Central memory CD8-positive, alpha-beta T cell (primary cell): Measurements from ENCODE around the gene NEGR1.

Source experiments
- ATAC-seq: fragments of 150-1000 bp; cut with Tn5 transposase; replicated peaks from 2 replicates; pipeline ENCODE4 v1.10.0; 2022; ENCODE audit warnings: mild to moderate bottlenecking, moderate FRiP score, moderate number of reproducible peaks; ENCODE audit not compliant: poor library complexity, severe bottlenecking; ENCODE audit errors: extremely low read depth
- DNase-seq, 2 donors: peaks; one replicate each; pipeline ENCODE4 v3.0.0; 2021; ENCODE audit warnings: low spot score in 2 of 2
- H3K27ac Mint-ChIP-seq: one replicate; pipeline ENCODE4 v1.8.0; 2022; ENCODE audit warnings: low read depth, mild to moderate bottlenecking, moderate library complexity, mixed read lengths
- H3K27me3 Mint-ChIP-seq: one replicate; pipeline ENCODE4 v1.8.0; 2022; ENCODE audit warnings: mixed read lengths
- H3K36me3 Mint-ChIP-seq: one replicate; pipeline ENCODE4 v1.8.0; 2022; ENCODE audit warnings: mild to moderate bottlenecking, moderate library complexity, mixed read lengths; ENCODE audit not compliant: insufficient read depth
- H3K4me1 Mint-ChIP-seq: one replicate; pipeline ENCODE4 v1.8.0; 2022; ENCODE audit warnings: mixed read lengths
- H3K4me3 Mint-ChIP-seq: one replicate; pipeline ENCODE4 v1.8.0; 2022; ENCODE audit warnings: mild to moderate bottlenecking, moderate library complexity, mixed read lengths
- H3K9me3 Mint-ChIP-seq: one replicate; pipeline ENCODE4 v1.8.0; 2022; ENCODE audit warnings: mixed read lengths

NEGR1 gene

DNA sequence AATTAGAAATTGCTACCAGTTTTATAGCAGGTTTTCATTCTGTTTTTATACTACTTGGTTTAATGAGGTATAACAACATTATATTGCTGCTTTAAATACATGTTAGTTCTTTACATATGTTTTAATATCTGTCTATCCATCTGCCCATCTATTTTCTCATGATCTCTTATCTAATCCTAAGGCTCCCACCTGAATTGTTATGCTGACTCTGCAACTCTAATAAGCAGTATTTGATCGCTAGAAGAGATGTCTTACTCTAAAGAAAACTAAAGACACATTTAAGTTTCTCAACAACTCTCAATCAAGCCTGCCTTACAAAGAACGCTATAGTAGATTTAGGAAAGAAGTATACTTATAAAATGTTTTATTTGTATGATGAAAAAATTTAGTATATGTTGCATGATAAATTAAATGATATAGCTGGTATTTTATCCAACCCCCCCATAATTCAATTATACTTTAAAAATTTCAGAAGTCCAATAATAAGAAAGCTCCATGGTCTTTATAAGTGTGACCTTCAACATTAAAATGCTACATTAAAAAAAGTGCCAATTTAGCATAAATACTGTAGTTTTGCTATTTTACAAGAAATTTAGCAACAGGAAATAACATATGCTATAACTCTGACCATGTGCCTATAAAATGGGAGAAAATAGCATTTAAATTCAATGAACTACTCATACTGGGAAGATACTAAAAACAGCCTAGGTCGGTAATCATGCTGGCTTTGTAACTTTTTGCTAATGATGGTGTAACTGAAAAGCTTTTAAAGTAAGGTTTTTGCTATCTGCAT is 180.3 kb downstream of the NEGR1 start:
- no peaks in the 10 kb centered on the region for H3K36me3 Mint-ChIP-seq
- DNase-seq (no peak), ATAC-seq (no peak)
- H3K4me3 Mint-ChIP-seq = no peak overlapping the region
- H3K4me1 Mint-ChIP-seq = no peaks in the 10 kb centered on the region
- peaks cover 17% of the 10 kb centered on the region for H3K9me3 Mint-ChIP-seq
- no peak overlapping the region for H3K27ac Mint-ChIP-seq
- H3K27me3 Mint-ChIP-seq = no peaks in the 10 kb centered on the region

DNA sequence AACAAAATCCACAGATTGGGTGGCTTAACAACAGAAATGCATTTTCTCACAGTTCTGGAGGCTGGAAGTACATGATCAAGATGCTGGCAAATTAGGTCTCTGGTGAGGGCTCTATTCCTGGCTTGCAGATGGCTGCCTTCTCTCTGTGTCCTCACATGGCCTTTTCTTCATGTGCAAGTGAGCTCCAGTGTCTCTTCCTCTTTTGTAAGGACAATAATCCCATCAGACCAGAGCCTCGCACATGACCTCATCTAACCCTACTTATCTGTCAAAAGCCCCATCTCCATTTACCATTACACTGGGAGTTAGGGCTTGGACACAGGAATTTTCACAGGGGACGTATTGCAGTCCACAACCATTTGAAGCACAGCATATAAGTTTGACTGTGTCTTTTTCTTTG is 181.6 kb downstream of the NEGR1 start:
- peaks cover 15% of the 10 kb centered on the region for H3K9me3 Mint-ChIP-seq
- H3K27ac Mint-ChIP-seq = no peak overlapping the region
- no peaks in the 10 kb centered on the region for H3K36me3 Mint-ChIP-seq
- DNase-seq = no peak
- no peak for ATAC-seq
- no peak overlapping the region for H3K4me3 Mint-ChIP-seq
- no peaks in the 10 kb centered on the region for H3K4me1 Mint-ChIP-seq
- no peaks in the 10 kb centered on the region for H3K27me3 Mint-ChIP-seq

DNA sequence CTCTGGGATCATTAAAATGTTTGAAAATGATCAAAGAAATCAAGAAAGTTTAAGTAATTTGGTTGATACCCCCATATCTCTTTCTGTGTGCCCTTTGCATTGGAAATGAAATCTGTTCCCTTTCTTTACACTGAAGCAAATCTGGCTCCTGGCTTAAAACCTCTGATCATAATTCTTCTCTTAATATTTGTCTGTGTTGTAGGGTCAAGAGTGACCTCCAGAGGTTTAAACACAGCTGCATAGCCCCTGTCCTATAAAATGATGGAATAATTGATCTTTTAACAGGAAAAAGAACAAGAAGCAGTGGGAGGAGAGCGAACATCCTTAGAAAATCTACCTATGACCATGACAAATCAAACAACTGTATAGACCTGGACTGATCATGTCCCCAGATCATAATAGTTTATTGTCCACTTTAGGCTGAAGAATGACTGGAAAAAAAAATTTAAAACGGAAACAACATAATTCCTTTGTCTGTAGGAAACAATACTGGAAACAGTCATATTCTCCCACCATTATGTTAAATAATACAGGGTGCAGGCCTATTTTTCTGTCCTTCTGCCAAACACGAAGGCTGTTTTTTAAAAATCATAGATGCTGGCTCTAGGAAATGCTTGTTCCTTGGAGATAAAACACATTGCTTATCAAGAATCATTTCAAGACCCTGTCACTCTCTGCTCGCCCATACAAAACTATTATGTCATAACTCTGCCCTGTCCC is 184.3 kb downstream of the NEGR1 start:
- Mint-ChIP-seq H3K27me3 (no peaks in the 10 kb centered on the region), H3K36me3 (no peaks in the 10 kb centered on the region), H3K9me3 (peaks cover 10% of the 10 kb centered on the region), H3K27ac (no peak overlapping the region), H3K4me3 (no peak overlapping the region), H3K4me1 (no peaks in the 10 kb centered on the region)
- ATAC-seq (no peak), DNase-seq (no peak)

DNA sequence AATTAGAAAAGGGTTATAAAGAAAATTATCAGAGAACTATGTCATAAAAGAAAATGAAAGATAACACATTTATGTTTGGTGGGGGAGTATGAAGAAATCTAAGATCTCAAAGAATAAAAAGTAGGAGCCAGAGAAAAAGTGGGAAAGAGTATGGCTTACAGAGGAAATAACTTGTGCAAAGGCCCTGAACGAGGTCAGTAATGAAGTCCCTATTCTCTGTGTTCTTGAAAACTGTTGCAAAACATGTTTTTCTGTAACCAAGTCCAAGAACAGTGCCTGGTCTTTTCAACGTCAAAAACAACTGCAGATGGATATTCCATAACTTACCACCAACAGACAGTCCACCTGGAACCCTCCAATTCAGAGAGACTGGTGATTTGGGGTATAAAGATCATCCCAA is 188.1 kb downstream of the NEGR1 start:
- Mint-ChIP-seq H3K9me3 (peaks cover 13% of the 10 kb centered on the region), H3K27ac (no peak overlapping the region), H3K27me3 (no peaks in the 10 kb centered on the region), H3K4me3 (no peak overlapping the region), H3K36me3 (no peaks in the 10 kb centered on the region), H3K4me1 (no peaks in the 10 kb centered on the region)
- no peak for ATAC-seq
- DNase-seq = no peak

DNA sequence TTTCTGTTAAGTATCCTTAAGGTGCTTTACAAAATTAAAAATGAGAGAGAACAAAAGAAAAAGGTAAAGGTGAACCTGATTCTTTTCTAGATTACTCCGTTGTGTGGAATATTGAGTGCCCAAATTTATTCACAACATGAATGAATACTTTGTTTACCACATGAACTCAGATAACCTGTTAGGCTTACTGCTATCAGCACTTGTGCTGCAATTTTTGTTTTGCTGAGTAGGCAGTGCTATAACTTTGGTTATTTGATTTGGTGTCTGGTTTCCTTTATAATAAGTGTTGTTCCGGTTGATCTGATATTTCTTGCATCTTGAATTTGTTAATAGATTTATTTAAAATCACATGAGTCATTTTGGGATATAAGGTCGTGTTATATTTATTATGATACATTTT is 195.9 kb downstream of the NEGR1 start:
- no peak for ATAC-seq
- H3K36me3 Mint-ChIP-seq = no peaks in the 10 kb centered on the region
- H3K9me3 Mint-ChIP-seq = peaks cover 13% of the 10 kb centered on the region
- no peak for DNase-seq
- no peaks in the 10 kb centered on the region for H3K27me3 Mint-ChIP-seq
- H3K4me1 Mint-ChIP-seq = no peaks in the 10 kb centered on the region
- no peak overlapping the region for H3K4me3 Mint-ChIP-seq
- no peak overlapping the region for H3K27ac Mint-ChIP-seq

DNA sequence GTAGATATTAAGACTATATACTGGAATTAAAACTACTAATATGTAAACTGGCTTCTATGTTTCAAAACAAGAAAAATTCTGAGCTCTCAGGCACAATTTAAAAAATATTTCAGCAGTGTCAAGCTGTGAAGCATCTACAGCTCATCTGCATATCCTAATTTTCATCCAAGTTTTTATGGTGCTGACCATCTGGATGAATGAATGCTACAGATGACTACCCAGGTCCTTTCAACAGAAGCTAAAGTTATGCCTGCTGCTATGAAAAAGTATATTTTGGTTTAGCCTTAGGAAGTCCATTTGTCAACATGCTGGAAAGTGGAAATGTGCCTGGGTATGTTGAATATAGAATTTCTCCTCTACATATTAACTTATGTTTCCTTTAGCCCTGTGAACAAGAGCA is 206.9 kb downstream of the NEGR1 start:
- ATAC-seq = no peak
- H3K4me1 Mint-ChIP-seq = no peaks in the 10 kb centered on the region

DNA sequence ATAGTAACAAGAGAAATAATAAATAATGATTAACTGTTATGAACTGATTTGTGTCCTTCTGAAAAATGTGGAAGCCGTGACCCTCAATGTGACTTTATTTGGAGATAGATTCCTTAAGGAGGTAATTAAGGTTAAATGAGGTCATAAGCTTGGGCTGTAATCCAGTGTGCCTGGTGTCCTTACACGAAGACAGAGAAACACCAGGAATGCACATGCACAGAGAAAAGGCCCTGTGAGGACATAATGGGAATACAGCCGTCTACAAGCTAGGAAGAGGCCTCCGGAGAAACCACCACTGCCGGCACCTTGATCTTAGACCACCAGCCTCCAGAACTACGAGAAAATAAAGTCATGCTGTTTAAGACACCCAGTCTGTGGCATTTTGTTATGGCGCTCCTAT is 215.9 kb downstream of the NEGR1 start:
- H3K4me3 Mint-ChIP-seq = no peak overlapping the region
- DNase-seq = no peak
- ATAC-seq = no peak
- H3K27ac Mint-ChIP-seq = no peak overlapping the region
- H3K27me3 Mint-ChIP-seq = no peaks in the 10 kb centered on the region
- H3K4me1 Mint-ChIP-seq = no peaks in the 10 kb centered on the region
- no peaks in the 10 kb centered on the region for H3K36me3 Mint-ChIP-seq
- peaks cover 16% of the 10 kb centered on the region for H3K9me3 Mint-ChIP-seq

More for the DNA sequence above, 206.9 kb downstream of the NEGR1 start:
- Mint-ChIP-seq H3K9me3 (peaks cover 11% of the 10 kb centered on the region), H3K4me3 (no peak overlapping the region), H3K27ac (no peak overlapping the region), H3K36me3 (no peaks in the 10 kb centered on the region), H3K27me3 (no peaks in the 10 kb centered on the region)
- DNase-seq = no peak

DNA sequence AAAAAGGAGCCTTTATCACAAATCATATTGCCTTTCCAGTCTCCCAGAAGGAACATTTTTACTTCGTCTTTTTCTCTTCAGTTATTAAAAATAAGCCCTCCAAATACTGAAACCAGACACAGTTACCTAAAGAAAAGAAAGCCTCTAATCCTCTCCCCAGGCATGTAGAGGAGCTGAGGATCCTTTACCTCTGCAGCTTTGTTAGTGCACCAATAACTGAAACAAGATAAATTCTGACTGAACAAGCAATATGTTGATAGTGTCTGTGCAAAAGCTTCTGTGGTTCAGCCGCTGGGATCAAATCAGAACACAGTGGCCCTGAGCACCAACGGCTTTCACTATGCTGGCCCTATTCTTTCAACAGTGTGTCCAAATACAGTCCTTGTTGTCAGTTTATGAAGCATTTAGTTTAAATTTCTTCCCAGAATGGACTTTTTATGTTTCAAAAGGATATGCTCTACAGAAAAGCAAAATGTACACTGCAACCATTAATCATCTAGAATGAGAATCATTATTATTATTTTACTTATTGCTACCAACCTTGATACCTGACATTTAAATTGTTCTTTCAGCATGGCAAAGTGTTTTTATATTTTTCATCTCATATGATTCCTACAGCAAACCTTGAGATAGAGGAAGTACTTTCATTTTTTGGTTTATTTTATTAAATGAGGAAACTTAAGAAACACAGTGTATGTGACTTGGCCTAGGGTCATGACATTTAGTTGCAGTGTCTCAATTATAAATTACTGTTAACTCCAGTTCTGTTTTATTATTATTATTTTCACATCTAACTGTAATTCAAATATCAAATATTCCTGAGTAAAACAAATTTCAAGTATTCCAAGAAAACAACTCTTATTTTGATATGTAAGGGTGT is 217.9 kb downstream of the NEGR1 start:
- Mint-ChIP-seq H3K27me3 (no peaks in the 10 kb centered on the region), H3K4me3 (no peak overlapping the region), H3K9me3 (peaks cover 13% of the 10 kb centered on the region), H3K27ac (no peak overlapping the region), H3K36me3 (no peaks in the 10 kb centered on the region), H3K4me1 (no peaks in the 10 kb centered on the region)
- DNase-seq (no peak), ATAC-seq (no peak)

DNA sequence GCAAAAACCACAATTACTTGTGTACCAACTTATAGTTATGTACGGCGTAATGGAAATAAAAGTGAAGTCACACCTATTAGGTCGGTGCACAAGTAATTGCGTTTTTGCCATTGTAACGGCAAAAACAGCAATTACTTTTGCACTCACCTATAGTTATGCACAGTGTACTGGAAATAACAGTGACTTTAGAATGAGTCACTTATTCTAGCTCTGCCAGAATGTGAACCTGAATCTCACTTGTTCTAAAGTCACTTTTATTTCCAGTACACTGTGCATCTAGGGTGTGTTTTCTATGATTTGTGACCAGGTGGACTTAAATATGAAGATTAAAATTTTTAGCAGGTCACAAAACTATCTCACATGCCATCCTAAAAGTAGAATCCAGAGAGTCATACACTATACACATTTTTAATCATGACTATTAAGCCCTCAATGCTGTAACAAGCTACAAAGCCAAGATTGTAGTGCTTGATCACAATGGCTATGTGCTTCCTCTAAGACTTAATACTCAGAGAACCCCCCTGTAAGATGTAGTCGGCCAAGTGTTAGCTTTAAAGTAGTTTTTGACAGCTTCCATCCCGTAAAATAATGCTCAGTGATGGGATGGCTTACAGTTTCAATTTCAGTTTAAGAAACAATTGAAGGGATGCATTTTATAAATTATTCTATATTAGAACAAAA is 218.8 kb downstream of the NEGR1 start:
- no peak for DNase-seq
- no peak overlapping the region for H3K27ac Mint-ChIP-seq
- H3K27me3 Mint-ChIP-seq = no peaks in the 10 kb centered on the region
- H3K4me3 Mint-ChIP-seq = no peak overlapping the region
- no peaks in the 10 kb centered on the region for H3K4me1 Mint-ChIP-seq
- H3K36me3 Mint-ChIP-seq = no peaks in the 10 kb centered on the region
- peaks cover 11% of the 10 kb centered on the region for H3K9me3 Mint-ChIP-seq
- ATAC-seq = no peak

DNA sequence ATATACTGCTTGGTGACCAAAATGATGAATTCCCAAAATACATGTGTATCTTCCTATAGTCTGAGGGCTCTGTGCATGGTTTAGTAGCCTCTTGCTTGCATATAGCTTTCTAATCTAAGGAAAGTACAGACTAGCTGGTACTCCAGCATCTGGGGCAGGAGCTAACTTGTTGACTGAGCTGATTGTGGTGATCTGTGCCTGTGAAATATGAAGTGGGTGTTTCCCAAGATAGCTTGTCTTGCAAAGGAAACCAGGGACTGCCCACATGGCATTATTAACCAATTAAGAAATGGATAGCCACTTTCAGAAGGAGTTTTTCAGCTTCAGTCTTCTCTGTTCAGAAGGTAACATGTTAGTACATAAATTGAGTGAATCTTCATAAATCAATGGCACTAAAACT is 219.8 kb downstream of the NEGR1 start:
- peaks cover 19% of the 10 kb centered on the region for H3K9me3 Mint-ChIP-seq
- H3K4me3 Mint-ChIP-seq = no peak overlapping the region
- H3K27me3 Mint-ChIP-seq = no peaks in the 10 kb centered on the region
- no peak overlapping the region for H3K27ac Mint-ChIP-seq
- DNase-seq (no peak), ATAC-seq (no peak)
- H3K4me1 Mint-ChIP-seq = no peaks in the 10 kb centered on the region
- H3K36me3 Mint-ChIP-seq = no peaks in the 10 kb centered on the region

DNA sequence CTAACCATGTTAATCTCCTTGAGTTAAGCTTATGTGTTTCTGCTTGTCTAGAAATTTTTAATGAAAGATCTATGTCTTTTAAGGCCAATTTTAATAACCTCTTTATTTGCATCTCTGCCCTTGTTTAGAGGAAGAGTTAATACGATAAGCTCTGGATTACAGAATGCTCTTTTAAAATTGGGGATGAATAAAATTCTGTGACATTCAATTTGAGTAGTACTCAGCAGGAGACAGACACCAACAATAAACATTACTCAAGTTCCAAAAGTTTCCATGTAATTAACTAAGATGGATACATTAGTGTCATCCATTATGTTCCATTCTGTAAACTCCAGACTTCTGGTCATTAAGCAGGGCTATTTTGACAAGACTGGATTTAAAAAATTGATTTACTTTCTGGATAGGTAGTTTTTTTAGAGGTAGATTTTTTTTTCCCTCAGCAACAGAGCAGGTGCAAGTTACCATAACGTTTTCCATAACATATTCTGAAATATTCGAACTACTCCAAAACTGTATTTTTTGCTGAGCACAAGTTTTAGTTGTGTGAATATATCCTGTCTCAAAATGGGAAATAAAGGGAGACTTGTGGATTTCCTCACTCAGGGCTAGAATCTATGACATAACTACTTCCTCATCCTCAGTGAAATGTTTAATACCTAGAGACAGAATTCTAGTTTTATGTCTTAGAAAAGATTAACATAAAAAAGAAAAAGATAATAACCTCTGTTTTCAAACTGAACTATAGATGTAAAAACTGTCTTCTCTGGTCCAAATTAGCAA is 221.7 kb downstream of the NEGR1 start:
- no peaks in the 10 kb centered on the region for H3K36me3 Mint-ChIP-seq
- no peaks in the 10 kb centered on the region for H3K27me3 Mint-ChIP-seq
- no peak overlapping the region for H3K4me3 Mint-ChIP-seq
- no peak overlapping the region for H3K27ac Mint-ChIP-seq
- DNase-seq (no peak), ATAC-seq (no peak)
- no peaks in the 10 kb centered on the region for H3K4me1 Mint-ChIP-seq
- peaks cover 19% of the 10 kb centered on the region for H3K9me3 Mint-ChIP-seq

DNA sequence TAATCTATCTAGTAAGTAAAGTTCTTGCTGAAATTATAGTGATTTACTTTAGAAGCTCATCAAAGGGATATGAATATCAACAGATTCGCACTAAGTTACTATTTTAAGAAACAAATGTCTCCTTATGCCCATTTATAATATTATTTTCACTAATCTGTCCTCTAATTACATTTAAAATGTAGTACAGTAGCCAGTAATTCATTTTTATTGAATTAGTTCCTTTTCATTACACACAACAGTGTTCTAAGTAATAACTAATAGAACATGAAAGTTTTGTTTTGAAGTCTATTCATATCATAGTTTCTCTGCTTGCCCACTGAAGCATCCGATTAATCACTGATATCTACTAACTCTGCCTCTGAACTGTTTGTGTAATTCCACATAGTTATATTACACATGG is 225.8 kb downstream of the NEGR1 start:
- H3K36me3 Mint-ChIP-seq = no peaks in the 10 kb centered on the region
- no peak overlapping the region for H3K4me3 Mint-ChIP-seq
- peaks cover 8% of the 10 kb centered on the region for H3K9me3 Mint-ChIP-seq
- no peak for ATAC-seq
- no peak for DNase-seq
- H3K4me1 Mint-ChIP-seq = no peaks in the 10 kb centered on the region
- H3K27me3 Mint-ChIP-seq = no peaks in the 10 kb centered on the region
- H3K27ac Mint-ChIP-seq = no peak overlapping the region
